Sigmoid colon (tissue), 7 donors: ENCODE data around the gene MYH11. TPM values are rescaled to one million over a fixed set of nuclear protein-coding genes. Genes with fewer than 3 reads are reported as not detected.
A peak's percentile ranks its signal among the peaks of the same experiment; 100 is the strongest.

ENCODE experiments used
- DNase-seq: peaks from one replicate; pipeline ENCODE4 v3.0.0-alpha.2; 2019
- H3K27ac ChIP-seq, 4 donors: fragments of 200-600 bp; sonication (generic); one replicate each; pipeline ENCODE4 v1.5.1; 2016 to 2019; ENCODE audit warnings: mild to moderate bottlenecking in 1 of 4
- H3K27me3 ChIP-seq, 3 donors: fragments of 200-600 bp; sonication (generic); one replicate each; pipeline ENCODE4 v1.5.1; 2019; ENCODE audit warnings: mild to moderate bottlenecking in 1 of 3
- H3K36me3 ChIP-seq, 4 donors: fragments of 200-600 bp; sonication (generic); one replicate each; pipeline ENCODE4 v1.5.1; 2016 to 2019
- H3K4me1 ChIP-seq, 4 donors: fragments of 200-600 bp; sonication (generic); one replicate each; pipeline ENCODE4 v1.5.1; 2017 to 2019
- H3K4me3 ChIP-seq, 4 donors: fragments of 200-600 bp; sonication (generic); one replicate each; pipeline ENCODE4 v1.5.1; 2017 to 2019; ENCODE audit warnings: mild to moderate bottlenecking in 2 of 4, moderate library complexity in 1 of 4
- H3K9me3 ChIP-seq, 4 donors: fragments of 200-600 bp in 3 of 4; sonication (generic) in 3 of 4; one replicate each; pipeline versions ENCODE4 v1.5.1 to v1.6.1; 2013 to 2019
- CTCF ChIP-seq, 4 experiments: fragments of 450-650 bp in 3 of 4; fragments of 200-600 bp in 1 of 4; IDR thresholded peaks; one replicate each; pipeline ENCODE4 v1.5.1; 2016 to 2019; ENCODE audit warnings: antibody characterized with exemption in 4 of 4, mild to moderate bottlenecking in 3 of 4, moderate library complexity in 2 of 4
- EP300 ChIP-seq, 4 donors: sonication (generic); formaldehyde crosslinking; IDR thresholded peaks; one replicate each; pipeline ENCODE4 v1.6.1; 2017; ENCODE audit warnings: antibody characterized with exemption in 4 of 4
- POLR2A ChIP-seq, 2 donors: fragments of 450-650 bp; IDR thresholded peaks; one replicate each; pipeline ENCODE4 v1.6.1; 2016; ENCODE audit warnings: antibody characterized with exemption in 2 of 2, mild to moderate bottlenecking in 2 of 2, moderate library complexity in 2 of 2
- POLR2AphosphoS5 ChIP-seq, 4 donors: sonication (generic); formaldehyde crosslinking; IDR thresholded peaks; one replicate each; pipeline ENCODE4 v1.6.1; 2017; ENCODE audit warnings: antibody characterized with exemption in 4 of 4
- WGBS, 2 donors: extraction: QIAGEN DNeasy Blood & Tissue Kit; methylation state at CpG; one replicate each; pipeline ENCODE4 v1.1.7; 2013; 5-methylcytosine and 5-hydroxymethylcytosine counted together
- intact Hi-C: fragments of 100-400 bp; cut with DNase I; formaldehyde crosslinking; loops from one replicate; pipeline ENCODE4 v1.15.1; 2023
- polyA plus RNA-seq, 3 donors: library from polyadenylated mRNA; stranded (reverse); fragments of 200-250 nt; gene quantifications; one replicate each; pipeline ENCODE4 v1.2.3, GENCODE V29; 2013
- total RNA-seq, 4 donors: library from RNA; depleted of rRNA; stranded (reverse); fragments of >200 nt; gene quantifications; one replicate each; pipeline ENCODE4 v1.1.0, GENCODE V29; 2016
- donor health status: healthy with polysubstance abuse.
- donor health status: Bipolar disorder and iron deficiency.
- donor health status: healthy.

MYH11 gene
- total and polyA plus RNA-seq, 7 donors: 5.1 to 11,818 (median 4,282) TPM

GRCh38 chr16:15771694-15772093 is 85.1 kb downstream of the MYH11 start:
- H3K27ac ChIP-seq: peak overlapping the region; percentile 64 to 98 (median 80)
- H3K4me3 ChIP-seq: no peak overlapping the region
- peaks cover 0 to 95% (median 74%) of the 10 kb centered on the region in 4 donors for H3K4me1 ChIP-seq
- DNase-seq: no peak
- H3K27me3 ChIP-seq: no peaks in the 10 kb centered on the region
- intact Hi-C loops: no loop called here
- H3K36me3 ChIP-seq: peaks cover 25 to 100% (median 69%) of the 10 kb centered on the region in 4 donors
- TF ChIP-seq POLR2A (IDR thresholded peaks at IDR 0.05) (no peak), CTCF (IDR thresholded peaks at IDR 0.05) (no peak), POLR2AphosphoS5 (IDR thresholded peaks at IDR 0.05) (peak in 3 of 4 donors; percentile 13 to 76 (median 72)), EP300 (IDR thresholded peaks at IDR 0.05) (no peak)
- H3K9me3 ChIP-seq: peaks cover 0 to 4% (median 0%) of the 10 kb centered on the region in 4 donors
- WGBS, 2 donors: 88 to 89% methylated on average over 7 of the region's 7 CpGs

- TF ChIP-seq EP300 (IDR thresholded peaks at IDR 0.05) (no peak), POLR2A (IDR thresholded peaks at IDR 0.05) (no peak), POLR2AphosphoS5 (IDR thresholded peaks at IDR 0.05) (peak in 2 of 4 donors; percentile 1 to 34)
- Histone ChIP-seq H3K4me1 (peaks cover 0 to 95% (median 74%) of the 10 kb centered on the region in 4 donors), H3K4me3 (no peak overlapping the region), H3K27ac (peak overlapping the region; percentile 64 to 98 (median 80)), H3K27me3 (no peaks in the 10 kb centered on the region), H3K9me3 (peaks cover 0 to 4% (median 0%) of the 10 kb centered on the region in 4 donors), H3K36me3 (peaks cover 20 to 100% (median 70%) of the 10 kb centered on the region in 4 donors)
- no peak for DNase-seq
- 64 to 73% methylated on average over 3 of the region's 3 CpGs for WGBS, 2 donors
- intact Hi-C loops: no loop called here
These were observed 86.3 kb downstream of the MYH11 start for GRCh38 chr16:15770512-15770911.

GRCh38 chr16:15770107-15770506 is 86.7 kb downstream of the MYH11 start:
- Histone ChIP-seq H3K36me3 (peaks cover 16 to 100% (median 72%) of the 10 kb centered on the region in 4 donors), H3K27ac (peak overlapping the region; percentile 64 to 98 (median 80)), H3K4me1 (peaks cover 0 to 95% (median 76%) of the 10 kb centered on the region in 4 donors), H3K27me3 (no peaks in the 10 kb centered on the region), H3K4me3 (no peak overlapping the region), H3K9me3 (peaks cover 0 to 4% (median 0%) of the 10 kb centered on the region in 4 donors)
- intact Hi-C loops: no loop called here
- no peak for DNase-seq
- WGBS, 2 donors: 70 to 77% methylated on average over 7 of the region's 7 CpGs
- peak in 2 of 4 donors; percentile 43 to 53 for TF ChIP-seq POLR2AphosphoS5 (IDR thresholded peaks at IDR 0.05)
- TF ChIP-seq POLR2A (IDR thresholded peaks at IDR 0.05): no peak

- TF ChIP-seq CTCF (IDR thresholded peaks at IDR 0.05) (no peak), POLR2AphosphoS5 (IDR thresholded peaks at IDR 0.05) (peak in 3 of 4 donors; percentile 2 to 51 (median 27))
- Histone ChIP-seq H3K4me3 (no peak overlapping the region), H3K27ac (peak overlapping the region; percentile 64 to 98 (median 80)), H3K27me3 (no peaks in the 10 kb centered on the region), H3K36me3 (peaks cover 14 to 100% (median 71%) of the 10 kb centered on the region in 4 donors), H3K4me1 (peaks cover 0 to 95% (median 76%) of the 10 kb centered on the region in 4 donors), H3K9me3 (peaks cover 0 to 4% (median 0%) of the 10 kb centered on the region in 4 donors)
- no peak for DNase-seq
- intact Hi-C loops: loop anchor here (10.0 kb wide), 1 partner anchor 426 kb away; no protein-coding TSS in a partner anchor
- WGBS, 2 donors: 87 to 88% methylated on average over 8 of the region's 8 CpGs
These were observed 87.6 kb downstream of the MYH11 start for GRCh38 chr16:15769239-15769638.

- peaks cover 20 to 100% (median 78%) of the 10 kb centered on the region in 4 donors for H3K36me3 ChIP-seq
- peaks cover 0 to 93% (median 80%) of the 10 kb centered on the region in 4 donors for H3K4me1 ChIP-seq
- TF ChIP-seq POLR2AphosphoS5 (IDR thresholded peaks at IDR 0.05): peak in 2 of 4 donors; percentile 63 to 65
- no peak for TF ChIP-seq POLR2A (IDR thresholded peaks at IDR 0.05)
- H3K9me3 ChIP-seq: peaks cover 0 to 4% (median 0%) of the 10 kb centered on the region in 4 donors
- H3K4me3 ChIP-seq: no peak overlapping the region
- intact Hi-C loops: loop anchor here (10.0 kb wide), 1 partner anchor 427 kb away; no protein-coding TSS in a partner anchor
- H3K27ac ChIP-seq: peak overlapping the region; percentile 64 to 95 (median 72)
- DNase-seq: no peak
- no peaks in the 10 kb centered on the region for H3K27me3 ChIP-seq
- 93% methylated on average over 4 of the region's 4 CpGs for WGBS, 2 donors
These were observed 88.6 kb downstream of the MYH11 start for GRCh38 chr16:15768201-15768600.

GRCh38 chr16:15766918-15767317 is 89.9 kb downstream of the MYH11 start:
- TF ChIP-seq POLR2A (IDR thresholded peaks at IDR 0.05): no peak
- TF ChIP-seq CTCF (IDR thresholded peaks at IDR 0.05): no peak
- peak in 3 of 4 donors; percentile 8 to 64 (median 58) for TF ChIP-seq POLR2AphosphoS5 (IDR thresholded peaks at IDR 0.05)
- peaks cover 28 to 100% (median 82%) of the 10 kb centered on the region in 4 donors for H3K36me3 ChIP-seq
- H3K27ac ChIP-seq: peak overlapping the region; percentile 55 to 95 (median 72)
- no peaks in the 10 kb centered on the region for H3K27me3 ChIP-seq
- no peak overlapping the region for H3K4me3 ChIP-seq
- H3K9me3 ChIP-seq: peaks cover 0 to 4% (median 0%) of the 10 kb centered on the region in 4 donors
- WGBS, 2 donors: 94 to 95% methylated on average over 5 of the region's 5 CpGs
- DNase-seq: no peak
- H3K4me1 ChIP-seq: peaks cover 0 to 92% (median 78%) of the 10 kb centered on the region in 4 donors
- intact Hi-C loops: loop anchor here (10.0 kb wide), 1 partner anchor 428 kb away; no protein-coding TSS in a partner anchor
